HEK293 (cell line): ENCODE data around the gene CITED1.

Source experiments
- GLI2 ChIP-seq: fragments of 450-650 bp; formaldehyde crosslinking; IDR thresholded peaks from 2 replicates; pipeline ENCODE4; 2017; ENCODE audit warnings: missing biosample characterization, missing genetic modification characterization, low read depth, borderline replicate concordance
- GLI4 ChIP-seq: fragments of 450-650 bp; formaldehyde crosslinking; IDR thresholded peaks from 2 replicates; pipeline ENCODE4 v1.5.1; 2016; ENCODE audit warnings: missing biosample characterization, missing genetic modification characterization
- GLIS1 ChIP-seq: fragments of 450-650 bp; formaldehyde crosslinking; IDR thresholded peaks from 2 replicates; pipeline ENCODE4 v1.5.1; 2016; ENCODE audit warnings: missing biosample characterization, missing genetic modification characterization
- KLF10 ChIP-seq: fragments of 450-650 bp; IDR thresholded peaks from 2 replicates; pipeline ENCODE4 v1.5.1; 2018; ENCODE audit warnings: missing biosample characterization, mild to moderate bottlenecking, missing genetic modification characterization
- KLF16 ChIP-seq: fragments of 450-650 bp; formaldehyde crosslinking; IDR thresholded peaks from 2 replicates; pipeline ENCODE4 v1.5.1; 2017; ENCODE audit warnings: missing biosample characterization, missing genetic modification characterization
- KLF9 ChIP-seq: fragments of 450-650 bp; formaldehyde crosslinking; IDR thresholded peaks from 2 replicates; pipeline ENCODE4 v1.5.1; 2016; ENCODE audit warnings: missing biosample characterization, missing genetic modification characterization, low read depth
- YY2 ChIP-seq: fragments of 450-650 bp; formaldehyde crosslinking; IDR thresholded peaks from 2 replicates; pipeline ENCODE4 v1.5.1; 2016; ENCODE audit warnings: missing biosample characterization, missing genetic modification characterization
- ZBTB17 ChIP-seq: fragments of 450-650 bp; formaldehyde crosslinking; IDR thresholded peaks from 2 replicates; pipeline ENCODE4 v1.5.1; 2016; ENCODE audit warnings: missing biosample characterization, missing genetic modification characterization
- ZFP69B ChIP-seq: fragments of 450-650 bp; formaldehyde crosslinking; IDR thresholded peaks from 2 replicates; pipeline ENCODE4 v1.5.1; 2016; ENCODE audit warnings: missing biosample characterization, missing genetic modification characterization
- ZNF10 ChIP-seq: fragments of 450-650 bp; formaldehyde crosslinking; IDR thresholded peaks from 2 replicates; pipeline ENCODE4 v1.5.1; 2017; ENCODE audit warnings: missing biosample characterization, missing genetic modification characterization
- ZNF174 ChIP-seq: fragments of 450-650 bp; formaldehyde crosslinking; IDR thresholded peaks from 2 replicates; pipeline ENCODE4 v1.5.0; 2017; ENCODE audit warnings: missing biosample characterization, mild to moderate bottlenecking, missing genetic modification characterization
- ZNF175 ChIP-seq: fragments of 450-650 bp; formaldehyde crosslinking; IDR thresholded peaks from 2 replicates; pipeline ENCODE4 v1.5.1; 2016; ENCODE audit warnings: missing biosample characterization, missing genetic modification characterization
- ZNF211 ChIP-seq: fragments of 450-650 bp; formaldehyde crosslinking; IDR thresholded peaks from 2 replicates; pipeline ENCODE4 v1.5.1; 2016; ENCODE audit warnings: low read depth, missing biosample characterization, missing genetic modification characterization
- ZNF24 ChIP-seq: fragments of 450-650 bp; formaldehyde crosslinking; IDR thresholded peaks from 2 replicates; pipeline ENCODE4 v1.5.1; 2016; ENCODE audit warnings: missing biosample characterization, missing genetic modification characterization
- ZNF335 ChIP-seq: fragments of 450-650 bp; formaldehyde crosslinking; conservative IDR thresholded peaks from 2 replicates; pipeline ENCODE4 v1.5.1; 2016; ENCODE audit warnings: missing biosample characterization, missing genetic modification characterization
- ZNF404 ChIP-seq: fragments of 450-650 bp; formaldehyde crosslinking; IDR thresholded peaks from 2 replicates; pipeline ENCODE4 v1.5.1; 2017; ENCODE audit warnings: missing biosample characterization, missing genetic modification characterization
- ZNF585B ChIP-seq: fragments of 450-650 bp; formaldehyde crosslinking; IDR thresholded peaks from 2 replicates; pipeline ENCODE4 v1.5.1; 2016; ENCODE audit warnings: missing biosample characterization, missing genetic modification characterization
- ZNF610 ChIP-seq: fragments of 450-650 bp; formaldehyde crosslinking; IDR thresholded peaks from 2 replicates; pipeline ENCODE4 v1.5.1; 2016; ENCODE audit warnings: missing biosample characterization, missing genetic modification characterization, borderline replicate concordance
- ZNF621 ChIP-seq: fragments of 450-650 bp; formaldehyde crosslinking; IDR thresholded peaks from 2 replicates; pipeline ENCODE4 v1.5.1; 2017; ENCODE audit warnings: missing biosample characterization, missing genetic modification characterization
- ZNF626 ChIP-seq: fragments of 450-650 bp; sonication (Bioruptor Pico); formaldehyde crosslinking; IDR thresholded peaks from 2 replicates; pipeline ENCODE4 v1.5.1; 2018; ENCODE audit warnings: missing biosample characterization, missing genetic modification characterization, inconsistent platforms
- TF ChIP-seq, protein P1 (sequence below): sonication (generic); formaldehyde crosslinking; IDR thresholded peaks from 2 replicates; pipeline ENCODE4 v1.8.1; 2022; ENCODE audit warnings: mild to moderate bottlenecking, moderate library complexity, missing genetic modification reagents
- TF ChIP-seq, protein P2 (sequence below): fragments of 450-650 bp; formaldehyde crosslinking; IDR thresholded peaks from 2 replicates; pipeline ENCODE4 v1.5.1; 2016; ENCODE audit warnings: missing biosample characterization, missing genetic modification characterization, low read depth
- TF ChIP-seq, protein P3 (sequence below): fragments of 450-650 bp; formaldehyde crosslinking; IDR thresholded peaks from 2 replicates; pipeline ENCODE4 v1.5.1; 2017; ENCODE audit warnings: missing biosample characterization, missing genetic modification characterization
- TF ChIP-seq, protein P4 (sequence below): fragments of 450-650 bp; formaldehyde crosslinking; IDR thresholded peaks from 2 replicates; pipeline ENCODE4 v1.5.1; 2017; ENCODE audit warnings: missing biosample characterization, missing genetic modification characterization
- TF ChIP-seq, protein P5 (sequence below): fragments of 450-650 bp; formaldehyde crosslinking; IDR thresholded peaks from 2 replicates; pipeline ENCODE4 v1.5.1; 2016; ENCODE audit warnings: missing biosample characterization, missing genetic modification characterization
- TF ChIP-seq, protein P6 (sequence below): fragments of 450-650 bp; formaldehyde crosslinking; IDR thresholded peaks from 2 replicates; pipeline ENCODE4 v1.5.1; 2017; ENCODE audit warnings: missing biosample characterization, missing genetic modification characterization
- TF ChIP-seq, protein P7 (sequence below): fragments of 450-650 bp; formaldehyde crosslinking; IDR thresholded peaks from 2 replicates; pipeline ENCODE4 v1.5.1; 2016; ENCODE audit warnings: missing biosample characterization, missing genetic modification characterization
- TF ChIP-seq, protein P8 (sequence below): fragments of 450-650 bp; formaldehyde crosslinking; IDR thresholded peaks from 2 replicates; pipeline ENCODE4 v1.5.1; 2017; ENCODE audit warnings: missing biosample characterization, missing genetic modification characterization

CITED1 gene

DNA sequence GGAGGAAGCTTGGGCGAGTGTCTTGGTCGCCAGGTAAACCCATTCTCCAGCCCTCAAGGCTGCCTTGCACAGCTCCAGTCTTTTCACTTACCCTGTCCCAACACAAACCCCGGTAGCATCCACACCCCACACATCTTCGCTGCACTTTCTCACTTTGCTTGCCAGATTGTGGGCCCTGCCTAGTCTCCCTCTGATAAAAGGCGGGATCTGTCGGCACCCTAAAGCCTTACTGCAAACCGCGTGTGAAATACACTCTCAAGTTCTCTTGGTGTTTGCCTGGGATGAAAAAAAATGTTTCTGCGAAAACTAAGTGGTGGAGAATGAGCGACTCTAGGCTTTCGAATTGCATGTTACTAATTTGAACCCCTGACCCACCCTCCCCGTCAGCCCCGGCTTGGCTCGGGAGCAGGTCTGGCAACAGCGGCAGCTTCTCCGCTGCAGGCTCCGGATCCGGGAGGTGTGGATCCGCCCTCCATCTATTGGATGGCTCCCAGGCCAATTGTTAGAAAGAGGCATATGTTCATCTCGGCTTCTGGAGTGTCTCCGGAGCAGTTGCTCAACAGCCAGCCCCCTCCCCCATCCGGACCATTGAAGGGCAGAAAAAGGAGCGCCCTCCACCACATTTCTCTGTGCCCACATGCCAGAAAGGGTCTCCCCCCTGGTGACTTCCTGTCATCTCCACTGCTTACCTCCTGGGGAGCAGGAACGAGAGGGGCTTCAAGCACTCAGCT lies 3.0 kb upstream of the CITED1 start (continued):
- TF ChIP-seq, protein P1, sequence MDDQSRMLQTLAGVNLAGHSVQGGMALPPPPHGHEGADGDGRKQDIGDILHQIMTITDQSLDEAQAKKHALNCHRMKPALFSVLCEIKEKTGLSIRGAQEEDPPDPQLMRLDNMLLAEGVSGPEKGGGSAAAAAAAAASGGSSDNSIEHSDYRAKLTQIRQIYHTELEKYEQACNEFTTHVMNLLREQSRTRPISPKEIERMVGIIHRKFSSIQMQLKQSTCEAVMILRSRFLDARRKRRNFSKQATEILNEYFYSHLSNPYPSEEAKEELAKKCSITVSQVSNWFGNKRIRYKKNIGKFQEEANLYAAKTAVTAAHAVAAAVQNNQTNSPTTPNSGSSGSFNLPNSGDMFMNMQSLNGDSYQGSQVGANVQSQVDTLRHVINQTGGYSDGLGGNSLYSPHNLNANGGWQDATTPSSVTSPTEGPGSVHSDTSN, result no peak
- TF ChIP-seq ZNF335, result peak; percentile 83
- no peak for TF ChIP-seq ZNF174 (tag by site-specific recombination)
- peak; percentile 72; the same call in 1 of the 2 replicates for TF ChIP-seq ZNF610 (tag by site-specific recombination)
- TF ChIP-seq, protein P2, sequence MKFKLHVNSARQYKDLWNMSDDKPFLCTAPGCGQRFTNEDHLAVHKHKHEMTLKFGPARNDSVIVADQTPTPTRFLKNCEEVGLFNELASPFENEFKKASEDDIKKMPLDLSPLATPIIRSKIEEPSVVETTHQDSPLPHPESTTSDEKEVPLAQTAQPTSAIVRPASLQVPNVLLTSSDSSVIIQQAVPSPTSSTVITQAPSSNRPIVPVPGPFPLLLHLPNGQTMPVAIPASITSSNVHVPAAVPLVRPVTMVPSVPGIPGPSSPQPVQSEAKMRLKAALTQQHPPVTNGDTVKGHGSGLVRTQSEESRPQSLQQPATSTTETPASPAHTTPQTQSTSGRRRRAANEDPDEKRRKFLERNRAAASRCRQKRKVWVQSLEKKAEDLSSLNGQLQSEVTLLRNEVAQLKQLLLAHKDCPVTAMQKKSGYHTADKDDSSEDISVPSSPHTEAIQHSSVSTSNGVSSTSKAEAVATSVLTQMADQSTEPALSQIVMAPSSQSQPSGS, result no peak
- no peak for TF ChIP-seq ZNF626
- TF ChIP-seq, protein P3, sequence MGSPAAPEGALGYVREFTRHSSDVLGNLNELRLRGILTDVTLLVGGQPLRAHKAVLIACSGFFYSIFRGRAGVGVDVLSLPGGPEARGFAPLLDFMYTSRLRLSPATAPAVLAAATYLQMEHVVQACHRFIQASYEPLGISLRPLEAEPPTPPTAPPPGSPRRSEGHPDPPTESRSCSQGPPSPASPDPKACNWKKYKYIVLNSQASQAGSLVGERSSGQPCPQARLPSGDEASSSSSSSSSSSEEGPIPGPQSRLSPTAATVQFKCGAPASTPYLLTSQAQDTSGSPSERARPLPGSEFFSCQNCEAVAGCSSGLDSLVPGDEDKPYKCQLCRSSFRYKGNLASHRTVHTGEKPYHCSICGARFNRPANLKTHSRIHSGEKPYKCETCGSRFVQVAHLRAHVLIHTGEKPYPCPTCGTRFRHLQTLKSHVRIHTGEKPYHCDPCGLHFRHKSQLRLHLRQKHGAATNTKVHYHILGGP, result peak; percentile 97
- TF ChIP-seq, protein P4, sequence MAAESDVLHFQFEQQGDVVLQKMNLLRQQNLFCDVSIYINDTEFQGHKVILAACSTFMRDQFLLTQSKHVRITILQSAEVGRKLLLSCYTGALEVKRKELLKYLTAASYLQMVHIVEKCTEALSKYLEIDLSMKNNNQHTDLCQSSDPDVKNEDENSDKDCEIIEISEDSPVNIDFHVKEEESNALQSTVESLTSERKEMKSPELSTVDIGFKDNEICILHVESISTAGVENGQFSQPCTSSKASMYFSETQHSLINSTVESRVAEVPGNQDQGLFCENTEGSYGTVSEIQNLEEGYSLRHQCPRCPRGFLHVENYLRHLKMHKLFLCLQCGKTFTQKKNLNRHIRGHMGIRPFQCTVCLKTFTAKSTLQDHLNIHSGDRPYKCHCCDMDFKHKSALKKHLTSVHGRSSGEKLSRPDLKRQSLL (tag by site-specific recombination), result peak; percentile 83
- TF ChIP-seq ZNF621, result no peak
- TF ChIP-seq KLF9 (tag by site-specific recombination), result peak; percentile 22; the same call in 1 of the 2 replicates
- peak; percentile 64; the same call in 1 of the 2 replicates for TF ChIP-seq ZNF24 (tag by site-specific recombination)
- peak; percentile 67; the same call in 1 of the 2 replicates for TF ChIP-seq ZBTB17 (tag by site-specific recombination)
- TF ChIP-seq, protein P5, sequence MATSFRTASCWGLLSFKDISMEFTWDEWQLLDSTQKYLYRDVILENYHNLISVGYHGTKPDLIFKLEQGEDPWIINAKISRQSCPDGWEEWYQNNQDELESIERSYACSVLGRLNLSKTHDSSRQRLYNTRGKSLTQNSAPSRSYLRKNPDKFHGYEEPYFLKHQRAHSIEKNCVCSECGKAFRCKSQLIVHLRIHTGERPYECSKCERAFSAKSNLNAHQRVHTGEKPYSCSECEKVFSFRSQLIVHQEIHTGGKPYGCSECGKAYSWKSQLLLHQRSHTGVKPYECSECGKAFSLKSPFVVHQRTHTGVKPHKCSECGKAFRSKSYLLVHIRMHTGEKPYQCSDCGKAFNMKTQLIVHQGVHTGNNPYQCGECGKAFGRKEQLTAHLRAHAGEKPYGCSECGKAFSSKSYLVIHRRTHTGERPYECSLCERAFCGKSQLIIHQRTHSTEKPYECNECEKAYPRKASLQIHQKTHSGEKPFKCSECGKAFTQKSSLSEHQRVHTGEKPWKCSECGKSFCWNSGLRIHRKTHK, result no peak
- no peak for TF ChIP-seq GLI4 (tag by site-specific recombination)
- TF ChIP-seq, protein P6, sequence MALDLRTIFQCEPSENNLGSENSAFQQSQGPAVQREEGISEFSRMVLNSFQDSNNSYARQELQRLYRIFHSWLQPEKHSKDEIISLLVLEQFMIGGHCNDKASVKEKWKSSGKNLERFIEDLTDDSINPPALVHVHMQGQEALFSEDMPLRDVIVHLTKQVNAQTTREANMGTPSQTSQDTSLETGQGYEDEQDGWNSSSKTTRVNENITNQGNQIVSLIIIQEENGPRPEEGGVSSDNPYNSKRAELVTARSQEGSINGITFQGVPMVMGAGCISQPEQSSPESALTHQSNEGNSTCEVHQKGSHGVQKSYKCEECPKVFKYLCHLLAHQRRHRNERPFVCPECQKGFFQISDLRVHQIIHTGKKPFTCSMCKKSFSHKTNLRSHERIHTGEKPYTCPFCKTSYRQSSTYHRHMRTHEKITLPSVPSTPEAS (tag by site-specific recombination), result no peak
- 0 out of 2 replicates have a peak, but pooled peaks have one; percentile 30 for TF ChIP-seq GLIS1 (tag by site-specific recombination)
- no peak for TF ChIP-seq YY2 (tag by site-specific recombination)
- TF ChIP-seq ZNF211 (tag by site-specific recombination), result no peak
- TF ChIP-seq ZNF585B (tag by site-specific recombination), result no peak
- no peak for TF ChIP-seq KLF16
- TF ChIP-seq GLI2 (tag by site-specific recombination), result no peak
- no peak for TF ChIP-seq ZNF404 (tag by site-specific recombination)
- TF ChIP-seq, protein P7, sequence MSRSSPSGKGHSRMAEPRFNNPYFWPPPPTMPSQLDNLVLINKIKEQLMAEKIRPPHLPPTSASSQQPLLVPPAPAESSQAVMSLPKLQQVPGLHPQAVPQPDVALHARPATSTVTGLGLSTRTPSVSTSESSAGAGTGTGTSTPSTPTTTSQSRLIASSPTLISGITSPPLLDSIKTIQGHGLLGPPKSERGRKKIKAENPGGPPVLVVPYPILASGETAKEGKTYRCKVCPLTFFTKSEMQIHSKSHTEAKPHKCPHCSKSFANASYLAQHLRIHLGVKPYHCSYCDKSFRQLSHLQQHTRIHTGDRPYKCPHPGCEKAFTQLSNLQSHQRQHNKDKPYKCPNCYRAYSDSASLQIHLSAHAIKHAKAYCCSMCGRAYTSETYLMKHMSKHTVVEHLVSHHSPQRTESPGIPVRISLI (tag by site-specific recombination), result no peak
- TF ChIP-seq ZNF10 (tag by site-specific recombination), result no peak
- peak; percentile 82; the same call in 1 of the 2 replicates for TF ChIP-seq ZFP69B (tag by site-specific recombination)
- TF ChIP-seq, protein P8, sequence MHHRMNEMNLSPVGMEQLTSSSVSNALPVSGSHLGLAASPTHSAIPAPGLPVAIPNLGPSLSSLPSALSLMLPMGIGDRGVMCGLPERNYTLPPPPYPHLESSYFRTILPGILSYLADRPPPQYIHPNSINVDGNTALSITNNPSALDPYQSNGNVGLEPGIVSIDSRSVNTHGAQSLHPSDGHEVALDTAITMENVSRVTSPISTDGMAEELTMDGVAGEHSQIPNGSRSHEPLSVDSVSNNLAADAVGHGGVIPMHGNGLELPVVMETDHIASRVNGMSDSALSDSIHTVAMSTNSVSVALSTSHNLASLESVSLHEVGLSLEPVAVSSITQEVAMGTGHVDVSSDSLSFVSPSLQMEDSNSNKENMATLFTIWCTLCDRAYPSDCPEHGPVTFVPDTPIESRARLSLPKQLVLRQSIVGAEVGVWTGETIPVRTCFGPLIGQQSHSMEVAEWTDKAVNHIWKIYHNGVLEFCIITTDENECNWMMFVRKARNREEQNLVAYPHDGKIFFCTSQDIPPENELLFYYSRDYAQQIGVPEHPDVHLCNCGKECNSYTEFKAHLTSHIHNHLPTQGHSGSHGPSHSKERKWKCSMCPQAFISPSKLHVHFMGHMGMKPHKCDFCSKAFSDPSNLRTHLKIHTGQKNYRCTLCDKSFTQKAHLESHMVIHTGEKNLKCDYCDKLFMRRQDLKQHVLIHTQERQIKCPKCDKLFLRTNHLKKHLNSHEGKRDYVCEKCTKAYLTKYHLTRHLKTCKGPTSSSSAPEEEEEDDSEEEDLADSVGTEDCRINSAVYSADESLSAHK (tag by site-specific recombination), result no peak
- TF ChIP-seq ZNF175 (tag by site-specific recombination), result no peak
- 0 out of 2 replicates have a peak, but pooled peaks have one; percentile 51 for TF ChIP-seq KLF10 (tag by site-specific recombination)
